Activated effector memory CD4-positive, alpha-beta T cell treated with Interleukin-2 at 50 U/mL for 16 hours (primary cell): Measurements from ENCODE around the gene CSHL1.
"Not testable (repeated sequence)": the region's sequence is repeated elsewhere in the genome, so short reads cannot be mapped to it uniquely, and the experiment has no call there.

Experiments
- DNase-seq: peaks from one replicate; pipeline ENCODE4 v3.0.0-alpha.2; 2020

CSHL1 gene

GRCh38 chr17:63939884-63940283, 28.8 kb upstream of the CSHL1 start:
- no peak for DNase-seq

GRCh38 chr17:63939401-63939800, 28.3 kb upstream of the CSHL1 start:
- DNase-seq, result no peak

- no peak for DNase-seq
These were observed 26.9 kb upstream of the CSHL1 start for GRCh38 chr17:63937920-63938319.

GRCh38 chr17:63937319-63937718, 26.3 kb upstream of the CSHL1 start:
- no peak for DNase-seq

- no peak for DNase-seq
These were observed 23.4 kb upstream of the CSHL1 start for GRCh38 chr17:63934183-63935112.

GRCh38 chr17:63933598-63933997, 22.5 kb upstream of the CSHL1 start:
- DNase-seq, result no peak

- no peak for DNase-seq
These were observed 21.7 kb upstream of the CSHL1 start for GRCh38 chr17:63932721-63933120.

GRCh38 chr17:63931981-63932561, 21.0 kb upstream of the CSHL1 start, which contains the start of gene CD79B:
TSS of gene CD79B (minus strand) at chr17:63932331. CDS start at chr17:63932261, 70 bp downstream.
- peak; percentile 27 for DNase-seq

- peak; percentile 62 for DNase-seq
These were observed 20.0 kb upstream of the CSHL1 start for GRCh38 chr17:63930951-63931575.

- DNase-seq, result no peak
These were observed 19.1 kb upstream of the CSHL1 start for GRCh38 chr17:63929860-63930766.

- no peak for DNase-seq
These were observed 18.1 kb upstream of the CSHL1 start for GRCh38 chr17:63928966-63929695.

GRCh38 chr17:63928172-63928666, 17.2 kb upstream of the CSHL1 start:
- no peak for DNase-seq

- no peak for DNase-seq
These were observed 16.6 kb upstream of the CSHL1 start for GRCh38 chr17:63927464-63928171.

- DNase-seq, result no peak
These were observed 15.1 kb upstream of the CSHL1 start for GRCh38 chr17:63926164-63926563.

GRCh38 chr17:63925615-63926014, 14.6 kb upstream of the CSHL1 start:
- DNase-seq, result no peak

GRCh38 chr17:63922402-63922801, 11.3 kb upstream of the CSHL1 start:
- DNase-seq, result not testable (repeated sequence)

GRCh38 chr17:63920779-63921178, 9.7 kb upstream of the CSHL1 start:
- DNase-seq, result not testable (repeated sequence)

GRCh38 chr17:63920050-63920449, 9.0 kb upstream of the CSHL1 start:
- DNase-seq, result not testable (repeated sequence)

GRCh38 chr17:63919311-63919723, 8.3 kb upstream of the CSHL1 start:
- DNase-seq, result peak; percentile 57

GRCh38 chr17:63918789-63919305, 7.8 kb upstream of the CSHL1 start, which contains the start of gene GH1:
TSS of gene GH1 (minus strand) at chr17:63918839. CDS start at chr17:63918776, 63 bp downstream.
- DNase-seq, result not testable (repeated sequence)

GRCh38 chr17:63918305-63918704, 7.2 kb upstream of the CSHL1 start:
- no peak for DNase-seq
